ENCODE measurements around the gene NBPF1. TPM values are rescaled to one million over a fixed set of nuclear protein-coding genes. Genes with fewer than 3 reads are reported as not detected.
"Not testable (repeated sequence)": the region's sequence is repeated elsewhere in the genome, so short reads cannot be mapped to it uniquely, and the experiment has no call there.

Gene NBPF1
- polyA plus RNA-seq, 1 donor from 2014 or later: 78.0 TPM

- not testable (repeated sequence) for H2AFZ ChIP-seq (ENCODE audit: low read depth, low read length); H3K9ac ChIP-seq (ENCODE audit: low read length); H3K27ac ChIP-seq (ENCODE audit: low read length); H3K27me3 ChIP-seq (ENCODE audit: insufficient read depth, low read depth, low read length); H3F3A ChIP-seq (ENCODE audit: insufficient read depth, low read length, poor library complexity, severe bottlenecking); H3K79me2 ChIP-seq (replicated peaks; ENCODE audit: insufficient read depth, low read length); H4K20me1 ChIP-seq (ENCODE audit: insufficient read depth); H3K4me3 ChIP-seq (ENCODE audit: low read length); H3K9me3 ChIP-seq (ENCODE audit: low read length); H3K4me2 ChIP-seq (ENCODE audit: low read length); H3K9me2 ChIP-seq (ENCODE audit: insufficient read depth, low read length)
- H3K36me3 ChIP-seq (ENCODE audit: insufficient read depth, low read length): peaks cover 27% of the 10 kb centered on the region
These were observed 18.9 kb upstream of the NBPF1 start for GRCh38 chr1:16632044-16632850.

GRCh38 chr1:16631248-16632043 is 18.1 kb upstream of the NBPF1 start:
- H4K20me1 ChIP-seq (ENCODE audit: insufficient read depth): no peaks in the 10 kb centered on the region
- no peaks in the 10 kb centered on the region for H3F3A ChIP-seq (ENCODE audit: insufficient read depth, low read length, poor library complexity, severe bottlenecking)
- H3K9ac ChIP-seq (ENCODE audit: low read length): no peak overlapping the region
- TF ChIP-seq CTCF (IDR thresholded peaks at IDR 0.05; ENCODE audit: poor library complexity, severe bottlenecking): no peak
- TF ChIP-seq SMC3 (conservative IDR thresholded peaks at IDR 0.05; ENCODE audit: poor library complexity): no peak
- TF ChIP-seq POLR2AphosphoS5 (IDR thresholded peaks at IDR 0.05): no peak
- no peak for TF ChIP-seq EP300 (conservative IDR thresholded peaks at IDR 0.05; ENCODE audit: poor library complexity, severe bottlenecking)
- no peaks in the 10 kb centered on the region for H3K27me3 ChIP-seq (ENCODE audit: insufficient read depth, low read depth, low read length)
- no peak overlapping the region for H2AFZ ChIP-seq (ENCODE audit: low read depth, low read length)
- H3K27ac ChIP-seq (ENCODE audit: low read length): no peak overlapping the region
- peaks cover 27% of the 10 kb centered on the region for H3K36me3 ChIP-seq (ENCODE audit: insufficient read depth, low read length)
- no peak overlapping the region for H3K4me2 ChIP-seq (ENCODE audit: low read length)
- H3K4me3 ChIP-seq (ENCODE audit: low read length): no peak overlapping the region
- H3K9me2 ChIP-seq (ENCODE audit: insufficient read depth, low read length): no peaks in the 10 kb centered on the region
- no peaks in the 10 kb centered on the region for H3K9me3 ChIP-seq (ENCODE audit: low read length)
- H3K79me2 ChIP-seq (replicated peaks; ENCODE audit: insufficient read depth, low read length): no peaks in the 10 kb centered on the region

- Histone ChIP-seq H3K4me3 (ENCODE audit: low read length) (no peak overlapping the region), H3K9me3 (ENCODE audit: low read length) (no peaks in the 10 kb centered on the region), H3K36me3 (ENCODE audit: insufficient read depth, low read length) (peaks cover 33% of the 10 kb centered on the region), H3K4me2 (ENCODE audit: low read length) (no peak overlapping the region), H2AFZ (ENCODE audit: low read depth, low read length) (no peak overlapping the region), H3K27ac (ENCODE audit: low read length) (no peak overlapping the region), H3K9me2 (ENCODE audit: insufficient read depth, low read length) (no peaks in the 10 kb centered on the region), H3K79me2 (replicated peaks; ENCODE audit: insufficient read depth, low read length) (no peaks in the 10 kb centered on the region), H3K9ac (ENCODE audit: low read length) (no peak overlapping the region), H3K27me3 (ENCODE audit: insufficient read depth, low read depth, low read length) (no peaks in the 10 kb centered on the region), H4K20me1 (ENCODE audit: insufficient read depth) (no peaks in the 10 kb centered on the region), H3F3A (ENCODE audit: insufficient read depth, low read length, poor library complexity, severe bottlenecking) (no peaks in the 10 kb centered on the region)
- TF ChIP-seq TAF1 (IDR thresholded peaks at IDR 0.05; ENCODE audit: low read depth): no peak
- no peak for TF ChIP-seq MXI1 (conservative IDR thresholded peaks at IDR 0.05; ENCODE audit: poor library complexity, severe bottlenecking)
- no peak for TF ChIP-seq RAD21 (conservative IDR thresholded peaks at IDR 0.05)
- no peak for TF ChIP-seq EP300 (conservative IDR thresholded peaks at IDR 0.05; ENCODE audit: poor library complexity, severe bottlenecking)
- no peak for TF ChIP-seq SMC3 (conservative IDR thresholded peaks at IDR 0.05; ENCODE audit: poor library complexity)
- no peak for TF ChIP-seq CTCF (IDR thresholded peaks at IDR 0.05; ENCODE audit: poor library complexity, severe bottlenecking)
- TF ChIP-seq POLR2AphosphoS5 (IDR thresholded peaks at IDR 0.05): no peak
These were observed 17.4 kb upstream of the NBPF1 start for GRCh38 chr1:16630661-16631247.

DNA sequence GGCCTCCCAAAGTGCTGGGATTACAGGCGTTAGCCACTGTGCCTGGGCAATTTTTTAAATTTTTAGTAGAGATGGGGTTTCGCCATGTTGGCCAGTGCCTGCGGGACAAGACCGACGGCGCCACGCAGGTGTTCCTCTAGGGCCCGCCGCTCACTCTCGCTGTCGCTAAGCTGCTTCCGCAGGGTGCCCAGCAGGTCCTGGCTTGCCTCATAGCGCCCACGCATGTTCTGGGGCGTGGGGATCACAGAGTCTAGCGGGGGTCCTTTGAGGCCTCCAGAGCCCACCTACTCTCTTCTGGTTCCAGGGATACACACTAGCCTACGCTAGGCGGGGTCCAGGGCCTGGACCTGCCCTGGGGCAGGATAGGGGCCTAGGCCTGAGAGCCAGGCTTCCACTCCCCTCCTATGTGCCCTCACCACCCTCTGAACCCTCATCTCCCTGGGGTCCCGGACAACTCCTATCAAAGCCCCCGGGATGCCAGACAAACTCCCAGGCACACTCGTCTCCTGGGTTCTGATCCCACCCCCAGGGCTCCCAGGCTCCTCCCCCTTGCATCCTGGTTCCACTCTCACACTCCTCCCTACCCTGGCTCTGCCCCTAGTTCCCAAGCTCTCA is 16.7 kb upstream of the NBPF1 start:
- H2AFZ ChIP-seq (ENCODE audit: low read depth, low read length); H3K4me3 ChIP-seq (ENCODE audit: low read length); H4K20me1 ChIP-seq (ENCODE audit: insufficient read depth); H3K79me2 ChIP-seq (replicated peaks; ENCODE audit: insufficient read depth, low read length); H3K9me2 ChIP-seq (ENCODE audit: insufficient read depth, low read length); H3K4me2 ChIP-seq (ENCODE audit: low read length); H3K27me3 ChIP-seq (ENCODE audit: insufficient read depth, low read depth, low read length); H3K27ac ChIP-seq (ENCODE audit: low read length); H3K9me3 ChIP-seq (ENCODE audit: low read length); H3K9ac ChIP-seq (ENCODE audit: low read length); H3F3A ChIP-seq (ENCODE audit: insufficient read depth, low read length, poor library complexity, severe bottlenecking): not testable (repeated sequence)
- H3K36me3 ChIP-seq (ENCODE audit: insufficient read depth, low read length): peaks cover 37% of the 10 kb centered on the region

Measured in neural cell (in vitro differentiated cells).